Measurements from ENCODE around the gene FAM177B. TPM values are rescaled to one million over a fixed set of nuclear protein-coding genes. Genes with fewer than 3 reads are reported as not detected.

Gene FAM177B
- total RNA-seq, result 0.47 TPM in 1 of 2 replicates, not detected in the other

- peaks cover 8% of the 10 kb centered on the region for H3K4me1 Mint-ChIP-seq
- no peaks in the 10 kb centered on the region for H3K9me3 Mint-ChIP-seq
- H3K27ac Mint-ChIP-seq, result no peak within 1 kb of the TSS
- H3K4me3 Mint-ChIP-seq, result no peak within 1 kb of the TSS
- peaks cover 23% of the 10 kb centered on the region for H3K36me3 Mint-ChIP-seq (ENCODE audit: low read depth)
- DNase-seq, result no peak
- intact Hi-C loops (cut with micrococcal nuclease), result no loop called here
- no peaks in the 10 kb centered on the region for H3K27me3 Mint-ChIP-seq
Observed at GRCh38 chr1:222736972-222737371, at the start of gene FAM177B. TSS of gene FAM177B (plus strand) at chr1:222737202. CDS start at chr1:222746546, 9,344 bp downstream.

GRCh38 chr1:222691016-222691415, 46.0 kb upstream of the FAM177B start:
- no peak overlapping the region for H3K27ac Mint-ChIP-seq
- no peaks in the 10 kb centered on the region for H3K9me3 Mint-ChIP-seq
- peaks cover 8% of the 10 kb centered on the region for H3K4me1 Mint-ChIP-seq
- no peak overlapping the region for H3K4me3 Mint-ChIP-seq
- DNase-seq, result no peak
- peaks cover 15% of the 10 kb centered on the region for H3K36me3 Mint-ChIP-seq (ENCODE audit: low read depth)
- intact Hi-C loops (cut with micrococcal nuclease), result no loop called here
- H3K27me3 Mint-ChIP-seq, result no peaks in the 10 kb centered on the region

GRCh38 chr1:222694927-222695326, 42.1 kb upstream of the FAM177B start:
- Mint-ChIP-seq H3K9me3 (no peaks in the 10 kb centered on the region), H3K36me3 (ENCODE audit: low read depth) (peaks cover 15% of the 10 kb centered on the region), H3K27ac (no peak overlapping the region), H3K4me3 (no peak overlapping the region), H3K4me1 (peaks cover 8% of the 10 kb centered on the region), H3K27me3 (no peaks in the 10 kb centered on the region)
- intact Hi-C loops (cut with micrococcal nuclease), result no loop called here
- no peak for DNase-seq

- no peaks in the 10 kb centered on the region for H3K27me3 Mint-ChIP-seq
- no peak overlapping the region for H3K4me3 Mint-ChIP-seq
- H3K9me3 Mint-ChIP-seq, result no peaks in the 10 kb centered on the region
- H3K36me3 Mint-ChIP-seq (ENCODE audit: low read depth), result peaks cover 16% of the 10 kb centered on the region
- DNase-seq, result no peak
- H3K27ac Mint-ChIP-seq, result no peak overlapping the region
- H3K4me1 Mint-ChIP-seq, result peaks cover 4% of the 10 kb centered on the region
- intact Hi-C loops (cut with micrococcal nuclease), result no loop called here
Observed at GRCh38 chr1:222696741-222697140, 40.3 kb upstream of the FAM177B start.

GRCh38 chr1:222697203-222697602, 39.8 kb upstream of the FAM177B start:
- DNase-seq, result no peak
- intact Hi-C loops (cut with micrococcal nuclease), result no loop called here
- Mint-ChIP-seq H3K4me3 (no peak overlapping the region), H3K27ac (no peak overlapping the region), H3K9me3 (no peaks in the 10 kb centered on the region), H3K36me3 (ENCODE audit: low read depth) (peaks cover 17% of the 10 kb centered on the region), H3K4me1 (peaks cover 4% of the 10 kb centered on the region), H3K27me3 (no peaks in the 10 kb centered on the region)

GRCh38 chr1:222697826-222698225, 39.2 kb upstream of the FAM177B start:
- Mint-ChIP-seq H3K9me3 (no peaks in the 10 kb centered on the region), H3K27me3 (no peaks in the 10 kb centered on the region), H3K4me3 (no peak overlapping the region), H3K27ac (no peak overlapping the region), H3K36me3 (ENCODE audit: low read depth) (peaks cover 22% of the 10 kb centered on the region), H3K4me1 (peaks cover 4% of the 10 kb centered on the region)
- DNase-seq, result no peak
- intact Hi-C loops (cut with micrococcal nuclease), result no loop called here

- intact Hi-C loops (cut with micrococcal nuclease), result no loop called here
- no peak for DNase-seq
- peaks cover 7% of the 10 kb centered on the region for H3K9me3 Mint-ChIP-seq
- H3K4me3 Mint-ChIP-seq, result no peak overlapping the region
- H3K27ac Mint-ChIP-seq, result no peak overlapping the region
- H3K4me1 Mint-ChIP-seq, result peaks cover 17% of the 10 kb centered on the region
- no peaks in the 10 kb centered on the region for H3K27me3 Mint-ChIP-seq
- peaks cover 44% of the 10 kb centered on the region for H3K36me3 Mint-ChIP-seq (ENCODE audit: low read depth)
Observed at GRCh38 chr1:222702210-222702609, 34.8 kb upstream of the FAM177B start.

GRCh38 chr1:222704260-222704659, 32.7 kb upstream of the FAM177B start:
- peaks cover 7% of the 10 kb centered on the region for H3K9me3 Mint-ChIP-seq
- H3K4me3 Mint-ChIP-seq, result no peak overlapping the region
- DNase-seq, result no peak
- no peak overlapping the region for H3K27ac Mint-ChIP-seq
- H3K36me3 Mint-ChIP-seq (ENCODE audit: low read depth), result peaks cover 42% of the 10 kb centered on the region
- peaks cover 27% of the 10 kb centered on the region for H3K4me1 Mint-ChIP-seq
- intact Hi-C loops (cut with micrococcal nuclease), result no loop called here
- H3K27me3 Mint-ChIP-seq, result no peaks in the 10 kb centered on the region

GRCh38 chr1:222706815-222707214, 30.2 kb upstream of the FAM177B start:
- peaks cover 7% of the 10 kb centered on the region for H3K9me3 Mint-ChIP-seq
- H3K27ac Mint-ChIP-seq, result no peak overlapping the region
- peaks cover 45% of the 10 kb centered on the region for H3K4me1 Mint-ChIP-seq
- H3K27me3 Mint-ChIP-seq, result no peaks in the 10 kb centered on the region
- peaks cover 43% of the 10 kb centered on the region for H3K36me3 Mint-ChIP-seq (ENCODE audit: low read depth)
- no peak overlapping the region for H3K4me3 Mint-ChIP-seq
- DNase-seq, result no peak
- intact Hi-C loops (cut with micrococcal nuclease), result no loop called here

- peaks cover 41% of the 10 kb centered on the region for H3K4me1 Mint-ChIP-seq
- DNase-seq, result no peak
- no peaks in the 10 kb centered on the region for H3K9me3 Mint-ChIP-seq
- no peaks in the 10 kb centered on the region for H3K27me3 Mint-ChIP-seq
- H3K27ac Mint-ChIP-seq, result no peak overlapping the region
- intact Hi-C loops (cut with micrococcal nuclease), result loop anchor here (5.0 to 10.0 kb wide), 4 partner anchors 188 to 1138 kb away; partner anchors contain the start of genes CAPN2 and TP53BP2
- peak overlapping the region; percentile 99 for H3K4me3 Mint-ChIP-seq
- H3K36me3 Mint-ChIP-seq (ENCODE audit: low read depth), result peaks cover 31% of the 10 kb centered on the region
Observed at GRCh38 chr1:222709700-222710153, 27.3 kb upstream of the FAM177B start.

GRCh38 chr1:222711319-222712252, 25.4 kb upstream of the FAM177B start:
- peak; percentile 92 for DNase-seq
- Mint-ChIP-seq H3K4me1 (peaks cover 39% of the 10 kb centered on the region), H3K4me3 (peak overlapping the region; percentile 99), H3K36me3 (ENCODE audit: low read depth) (peaks cover 32% of the 10 kb centered on the region), H3K9me3 (no peaks in the 10 kb centered on the region), H3K27me3 (no peaks in the 10 kb centered on the region), H3K27ac (peak overlapping the region; percentile 94)
- intact Hi-C loops (cut with micrococcal nuclease), result loop anchor here (1.0 to 10.0 kb wide), 8 partner anchors 59 to 1136 kb away; partner anchors contain the start of genes CAPN2, TAF1A and TP53BP2

- intact Hi-C loops (cut with micrococcal nuclease), result loop anchor here (1.0 to 10.0 kb wide), 8 partner anchors 60 to 1135 kb away; partner anchors contain the start of genes CAPN2, TAF1A and TP53BP2
- H3K27me3 Mint-ChIP-seq, result no peaks in the 10 kb centered on the region
- peak; percentile 99 for DNase-seq
- peaks cover 33% of the 10 kb centered on the region for H3K36me3 Mint-ChIP-seq (ENCODE audit: low read depth)
- H3K9me3 Mint-ChIP-seq, result no peaks in the 10 kb centered on the region
- H3K4me3 Mint-ChIP-seq, result peak within 1 kb of the TSS; percentile 99
- H3K27ac Mint-ChIP-seq, result peak within 1 kb of the TSS; percentile 94
- peaks cover 37% of the 10 kb centered on the region for H3K4me1 Mint-ChIP-seq
Observed at GRCh38 chr1:222712253-222713090, 24.5 kb upstream of the FAM177B start, which contains the start of the genes AIDA and BROX. TSS of gene AIDA (minus strand) at chr1:222712491. CDS start at chr1:222712317, 174 bp downstream. TSS of gene BROX (plus strand) at chr1:222712564. CDS start at chr1:222715700, 3,136 bp downstream.

Data from activated CD4-positive, alpha-beta T cell treated with anti-CD3 and anti-CD28 coated beads, Interleukin-2, amount 10 ng/mL, durations not matched to agents 24 days and 14 days (primary cell).